HG02623 (cell line): Measurements from ENCODE around the gene PLCB4.

Source experiments
- ATAC-seq: cut with Tn5 transposase; IDR thresholded peaks from one replicate; pipeline ENCODE4 v1.9.1; 2021; ENCODE audit warnings: moderate library complexity; ENCODE audit not compliant: unreplicated experiment

Gene PLCB4

GRCh38 chr20:9059931-9060330, 9.0 kb upstream of the PLCB4 start:
- ATAC-seq: no peak

GRCh38 chr20:9061434-9061833, 7.5 kb upstream of the PLCB4 start:
- no peak for ATAC-seq

- no peak for ATAC-seq
Measured at GRCh38 chr20:9062066-9062465, 6.8 kb upstream of the PLCB4 start.

GRCh38 chr20:9066191-9066590, 2.7 kb upstream of the PLCB4 start:
- ATAC-seq: no peak

- ATAC-seq: no peak
Measured at GRCh38 chr20:9068233-9068801, 570 bp upstream of the PLCB4 start.

GRCh38 chr20:9070304-9070703, 1.4 kb downstream of the PLCB4 start:
- ATAC-seq: no peak

- no peak for ATAC-seq
Measured at GRCh38 chr20:9071976-9072726, 3.3 kb downstream of the PLCB4 start.

- ATAC-seq: no peak
Measured at GRCh38 chr20:9072861-9073500, 4.1 kb downstream of the PLCB4 start.

GRCh38 chr20:9075264-9076095, 6.6 kb downstream of the PLCB4 start:
- ATAC-seq: no peak

- no peak for ATAC-seq
Measured at GRCh38 chr20:9076440-9076839, 7.6 kb downstream of the PLCB4 start.

GRCh38 chr20:9078826-9079731, 10.2 kb downstream of the PLCB4 start:
- no peak for ATAC-seq

- no peak for ATAC-seq
Measured at GRCh38 chr20:9081423-9081966, 12.6 kb downstream of the PLCB4 start.

GRCh38 chr20:9082741-9083140, 13.9 kb downstream of the PLCB4 start:
- ATAC-seq: no peak

GRCh38 chr20:9087531-9088217, 18.8 kb downstream of the PLCB4 start:
- ATAC-seq: no peak

- no peak for ATAC-seq
Measured at GRCh38 chr20:9088556-9088955, 19.7 kb downstream of the PLCB4 start.

- no peak for ATAC-seq
Measured at GRCh38 chr20:9092113-9092512, 23.2 kb downstream of the PLCB4 start.

- ATAC-seq: no peak
Measured at GRCh38 chr20:9092655-9093054, 23.8 kb downstream of the PLCB4 start.

GRCh38 chr20:9093218-9093957, 24.5 kb downstream of the PLCB4 start:
- ATAC-seq: no peak

GRCh38 chr20:9099372-9099771, 30.5 kb downstream of the PLCB4 start:
- no peak for ATAC-seq
